ENCODE measurements around the gene PATL2.
A peak's percentile ranks its signal among the peaks of the same experiment; 100 is the strongest.

DNA sequence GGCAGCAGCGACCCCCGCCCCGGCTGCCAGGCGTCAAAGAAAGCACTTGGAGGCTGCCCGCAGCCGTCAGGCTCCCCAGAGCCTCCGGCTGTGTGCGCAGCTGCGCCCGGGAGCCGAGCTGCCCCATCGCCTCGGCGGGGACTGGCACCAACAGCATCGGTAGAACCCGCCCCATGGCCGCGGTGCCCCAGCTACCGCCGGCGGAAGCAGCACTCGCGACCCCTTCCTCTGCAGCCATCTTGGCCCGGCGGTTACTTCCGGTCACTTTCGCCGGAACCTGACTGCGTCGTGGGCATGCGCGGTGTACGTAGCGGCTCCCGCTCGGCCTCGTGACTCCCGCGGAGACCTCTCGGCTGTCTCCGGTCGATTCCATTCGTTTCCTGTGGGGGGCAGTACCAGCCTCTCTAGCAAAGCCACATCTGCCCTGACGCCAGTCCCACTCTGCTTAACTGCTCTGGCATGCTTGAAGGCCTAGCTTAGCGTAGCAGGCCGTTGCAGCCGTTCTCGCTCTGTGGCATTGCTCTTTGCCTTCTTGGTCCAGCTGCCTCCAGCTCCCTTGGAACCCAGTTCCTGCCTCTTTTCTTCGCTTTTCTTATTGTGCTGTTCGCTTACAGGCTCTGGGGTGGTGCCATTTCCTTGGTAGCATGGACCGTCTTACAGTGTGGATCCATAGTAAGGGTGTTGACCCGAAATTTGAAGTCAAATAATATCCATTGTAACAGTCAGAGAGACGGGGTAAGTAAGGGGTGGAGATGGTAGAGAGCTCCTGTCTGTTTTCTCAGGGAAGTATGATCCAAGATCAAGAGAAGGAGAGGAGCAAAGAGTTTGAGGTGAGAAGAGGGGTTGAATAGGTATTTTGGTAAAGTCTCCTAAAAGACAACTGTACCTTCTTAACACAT lies 47.5 kb downstream of the PATL2 start, which contains the start of gene SPG11:
- TF ChIP-seq POLR2A (IDR thresholded peaks at IDR 0.05; ENCODE audit: low read depth, low read length): peak; percentile 97
- peak; percentile 94 for TF ChIP-seq POLR2AphosphoS5 (IDR thresholded peaks at IDR 0.05; ENCODE audit: low read depth, low read length)
- peak; percentile 93 for TF ChIP-seq TAF1 (IDR thresholded peaks at IDR 0.05; ENCODE audit: low read depth, low read length)

Measured in GM12891 (cell line).